Adrenal gland (tissue), 5 donors: ENCODE data around the gene PRSS53.

Source experiments
- POLR2A ChIP-seq, 2 donors: fragments of 450-650 bp; IDR thresholded peaks; one replicate each; pipeline ENCODE4 v1.6.1; 2017; ENCODE audit warnings: antibody characterized with exemption in 2 of 2, mild to moderate bottlenecking in 2 of 2, moderate library complexity in 1 of 2
- TF ChIP-seq, protein P1 (sequence below), 6 experiments: fragments of 450-650 bp in 4 of 6; fragments of 200-600 bp in 2 of 6; sonication (generic) in 1 of 6; IDR thresholded peaks; 1 replicate in 5 of 6; 2 replicates in 1 of 6; pipeline versions ENCODE4 v1.5.1 to v1.8.0; 2016 to 2021; ENCODE audit warnings: antibody characterized with exemption in 6 of 6, mild to moderate bottlenecking in 2 of 6, moderate library complexity in 1 of 6
- donor health status: DM: no; HTN: no; CAD: no.

DNA sequence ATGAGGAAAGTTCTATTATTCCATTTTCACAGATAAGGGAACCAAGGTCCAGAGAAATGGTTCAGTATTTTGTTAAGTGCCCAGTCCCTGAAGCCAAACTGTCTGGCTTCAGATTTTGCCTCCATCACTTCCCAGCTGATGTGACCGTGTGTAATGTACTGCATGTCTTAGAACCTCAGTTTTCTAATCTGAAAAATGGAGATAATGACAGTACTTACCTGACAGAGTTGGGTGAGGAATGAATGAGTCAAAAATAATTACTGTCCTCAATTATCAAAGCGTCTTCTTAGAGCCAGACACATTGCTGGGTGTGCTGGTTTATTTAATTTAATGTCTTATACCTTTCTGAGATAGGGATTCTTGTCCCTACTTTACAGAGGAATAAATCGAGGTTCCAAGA lies 21.4 kb downstream of the PRSS53 start:
- no peak for TF ChIP-seq POLR2A (IDR thresholded peaks at IDR 0.05)
- TF ChIP-seq, protein P1, sequence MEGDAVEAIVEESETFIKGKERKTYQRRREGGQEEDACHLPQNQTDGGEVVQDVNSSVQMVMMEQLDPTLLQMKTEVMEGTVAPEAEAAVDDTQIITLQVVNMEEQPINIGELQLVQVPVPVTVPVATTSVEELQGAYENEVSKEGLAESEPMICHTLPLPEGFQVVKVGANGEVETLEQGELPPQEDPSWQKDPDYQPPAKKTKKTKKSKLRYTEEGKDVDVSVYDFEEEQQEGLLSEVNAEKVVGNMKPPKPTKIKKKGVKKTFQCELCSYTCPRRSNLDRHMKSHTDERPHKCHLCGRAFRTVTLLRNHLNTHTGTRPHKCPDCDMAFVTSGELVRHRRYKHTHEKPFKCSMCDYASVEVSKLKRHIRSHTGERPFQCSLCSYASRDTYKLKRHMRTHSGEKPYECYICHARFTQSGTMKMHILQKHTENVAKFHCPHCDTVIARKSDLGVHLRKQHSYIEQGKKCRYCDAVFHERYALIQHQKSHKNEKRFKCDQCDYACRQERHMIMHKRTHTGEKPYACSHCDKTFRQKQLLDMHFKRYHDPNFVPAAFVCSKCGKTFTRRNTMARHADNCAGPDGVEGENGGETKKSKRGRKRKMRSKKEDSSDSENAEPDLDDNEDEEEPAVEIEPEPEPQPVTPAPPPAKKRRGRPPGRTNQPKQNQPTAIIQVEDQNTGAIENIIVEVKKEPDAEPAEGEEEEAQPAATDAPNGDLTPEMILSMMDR (IDR thresholded peaks at IDR 0.05) = no peak
